Endothelial cell of umbilical vein (primary cell): ENCODE measurements around the gene VASN.

Experiments used
- EZH2 ChIP-seq: IDR thresholded peaks from 2 replicates; pipeline ENCODE4 v1.6.1; 2012; ENCODE audit warnings: borderline replicate concordance, low read depth, mild to moderate bottlenecking, moderate library complexity, low read length, inconsistent platforms; ENCODE audit not compliant: severe bottlenecking
- JUN ChIP-seq: IDR thresholded peaks from 2 replicates; pipeline ENCODE4 v1.6.1; 2011; ENCODE audit warnings: borderline replicate concordance, low read depth; ENCODE audit not compliant: insufficient read length, insufficient read depth
- MYC ChIP-seq: IDR thresholded peaks from one replicate; pipeline ENCODE4 v1.6.1; 2011; ENCODE audit warnings: mild to moderate bottlenecking, low read depth, low read length
- POLR2A ChIP-seq: IDR thresholded peaks from 2 replicates; pipeline ENCODE4 v1.6.1; 2012; ENCODE audit warnings: low read depth, mild to moderate bottlenecking, control low read depth, low read length
- TF ChIP-seq, protein P1 (sequence below), 2 donors: IDR thresholded peaks; 1 replicate in 1 of 2; 2 replicates in 1 of 2; pipeline ENCODE4 v1.5.1; 2011; ENCODE audit warnings: low read length in 2 of 2, mild to moderate bottlenecking in 2 of 2, moderate library complexity in 2 of 2, control low read depth in 1 of 2, inconsistent platforms in 1 of 2, low read depth in 1 of 2; ENCODE audit not compliant: insufficient read depth in 1 of 2; ENCODE audit errors: extremely low read depth in 1 of 2
- TF ChIP-seq, protein P2 (sequence below): IDR thresholded peaks from 2 replicates; pipeline ENCODE4 v1.6.1; 2011; ENCODE audit not compliant: insufficient read depth, insufficient read length

DNA sequence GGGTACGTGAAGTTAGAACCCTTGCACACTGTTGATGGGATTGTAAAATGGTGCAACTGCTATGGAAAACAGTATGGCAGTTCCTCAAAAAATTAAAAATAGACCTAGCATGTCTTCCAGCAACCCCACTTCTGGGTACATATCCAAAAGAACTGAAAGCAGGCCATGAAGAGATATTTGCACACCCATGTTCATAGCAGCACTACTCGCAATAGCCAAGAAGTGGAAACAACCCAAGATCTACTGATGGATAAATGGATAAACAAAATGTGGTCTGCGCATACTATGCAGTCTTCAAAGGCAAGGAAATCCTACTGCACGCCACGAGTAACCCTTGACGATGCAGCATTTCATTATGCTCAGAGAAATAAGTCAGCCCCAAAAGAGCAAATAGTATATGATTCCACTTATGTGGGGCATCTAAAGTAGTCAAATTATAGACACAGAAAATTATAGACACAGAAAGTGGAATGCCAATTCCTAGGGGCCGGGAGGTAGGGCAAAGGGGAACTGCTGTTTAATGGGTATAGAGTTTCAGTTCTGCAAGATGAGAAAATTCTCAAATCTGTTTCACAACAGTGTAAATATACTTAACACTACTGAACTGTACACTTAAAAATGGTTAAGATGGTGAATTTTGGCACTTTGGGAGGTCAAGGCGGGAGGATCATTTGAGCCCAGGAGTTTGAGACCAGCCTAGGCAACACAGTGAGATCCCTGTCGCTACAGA, 27.5 kb downstream of the VASN start:
- TF ChIP-seq, protein P1, sequence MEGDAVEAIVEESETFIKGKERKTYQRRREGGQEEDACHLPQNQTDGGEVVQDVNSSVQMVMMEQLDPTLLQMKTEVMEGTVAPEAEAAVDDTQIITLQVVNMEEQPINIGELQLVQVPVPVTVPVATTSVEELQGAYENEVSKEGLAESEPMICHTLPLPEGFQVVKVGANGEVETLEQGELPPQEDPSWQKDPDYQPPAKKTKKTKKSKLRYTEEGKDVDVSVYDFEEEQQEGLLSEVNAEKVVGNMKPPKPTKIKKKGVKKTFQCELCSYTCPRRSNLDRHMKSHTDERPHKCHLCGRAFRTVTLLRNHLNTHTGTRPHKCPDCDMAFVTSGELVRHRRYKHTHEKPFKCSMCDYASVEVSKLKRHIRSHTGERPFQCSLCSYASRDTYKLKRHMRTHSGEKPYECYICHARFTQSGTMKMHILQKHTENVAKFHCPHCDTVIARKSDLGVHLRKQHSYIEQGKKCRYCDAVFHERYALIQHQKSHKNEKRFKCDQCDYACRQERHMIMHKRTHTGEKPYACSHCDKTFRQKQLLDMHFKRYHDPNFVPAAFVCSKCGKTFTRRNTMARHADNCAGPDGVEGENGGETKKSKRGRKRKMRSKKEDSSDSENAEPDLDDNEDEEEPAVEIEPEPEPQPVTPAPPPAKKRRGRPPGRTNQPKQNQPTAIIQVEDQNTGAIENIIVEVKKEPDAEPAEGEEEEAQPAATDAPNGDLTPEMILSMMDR (IDR thresholded peaks at IDR 0.05; ENCODE audit: extremely low read depth in 1 of 2, insufficient read depth in 1 of 2, low read depth in 1 of 2, low read length in 2 of 2) = no peak
- TF ChIP-seq MYC = no peak
- TF ChIP-seq JUN = no peak
- TF ChIP-seq, protein P2, sequence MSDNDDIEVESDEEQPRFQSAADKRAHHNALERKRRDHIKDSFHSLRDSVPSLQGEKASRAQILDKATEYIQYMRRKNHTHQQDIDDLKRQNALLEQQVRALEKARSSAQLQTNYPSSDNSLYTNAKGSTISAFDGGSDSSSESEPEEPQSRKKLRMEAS = no peak
- no peak for TF ChIP-seq POLR2A
- no peak for TF ChIP-seq EZH2
